Measurements from ENCODE around the gene INTS7. TPM values are rescaled to one million over a fixed set of nuclear protein-coding genes. Genes with fewer than 3 reads are reported as not detected.

The INTS7 gene
- total RNA-seq, 1 experiment from 2014 or later, result 21.7 TPM

DNA sequence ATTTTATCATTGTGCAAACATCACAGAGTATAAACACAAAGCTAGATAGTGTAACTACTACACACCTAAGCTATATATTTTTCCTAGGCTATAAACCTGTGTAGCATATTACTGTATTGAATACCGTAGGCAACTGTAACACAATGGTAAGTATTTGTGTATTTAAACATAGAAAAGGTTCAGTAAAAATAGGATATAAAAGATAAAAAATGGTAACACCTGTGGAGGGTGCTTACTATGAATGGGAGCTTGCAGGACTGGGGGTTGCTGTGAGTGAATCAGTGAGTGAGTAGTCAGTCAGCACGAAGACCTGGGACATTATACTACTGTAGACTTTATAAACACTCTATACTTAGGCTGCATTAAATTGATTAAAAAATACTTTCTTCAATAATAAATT lies 4.3 kb upstream of the INTS7 start:
- no TSS peak for BruUV-seq (replicated peaks)
- intact Hi-C loops (cut with micrococcal nuclease), result loop anchor here (5.0 kb wide), 1 partner anchor 1672 kb away; no protein-coding TSS in a partner anchor
- POLR2A ChIA-PET, result no interaction called here
- DNase-seq (ENCODE audit: low read depth, low spot score) (no peak), ATAC-seq (no peak)
- Histone ChIP-seq H3K36me3 (ENCODE audit: control insufficient read depth in 1 of 2, insufficient read depth in 2 of 2, low read length in 2 of 2) (peaks cover 2 to 8% of the 10 kb centered on the region in 2 experiments; a peak in 3 of 4 replicates), H3K4me1 (ENCODE audit: control insufficient read depth in 1 of 2, insufficient read depth in 2 of 2, low read length in 2 of 2) (peaks cover 4 to 20% of the 10 kb centered on the region in 2 experiments; a peak in 2 of 4 replicates), H3K9me2 (ENCODE audit: insufficient read depth) (no peaks in the 10 kb centered on the region), H3K27me3 (ENCODE audit: insufficient read depth, low read length) (no peaks in the 10 kb centered on the region), H3K9ac (ENCODE audit: low read length) (no peak overlapping the region), H4K20me1 (ENCODE audit: insufficient read depth) (peaks cover 15% of the 10 kb centered on the region; the same call in 1 of the 2 replicates), H3K4me3 (replicated peaks in 1 of 2; ENCODE audit: low read depth in 1 of 2, low read length in 2 of 2) (no peak overlapping the region), H3K27ac (ENCODE audit: low read depth, low read length) (no peak overlapping the region), H3K4me2 (ENCODE audit: low read length) (no peak overlapping the region), H3K9me3 (ENCODE audit: control insufficient read depth in 1 of 2, insufficient read depth in 1 of 2, low read depth in 1 of 2, low read length in 2 of 2) (no peaks in the 10 kb centered on the region), H3K79me2 (ENCODE audit: insufficient read depth, low read length) (peaks cover 92% of the 10 kb centered on the region), H2AFZ (ENCODE audit: low read depth, low read length, poor library complexity, severe bottlenecking) (no peak overlapping the region)
- RAD21 ChIA-PET (ENCODE audit: low non-redundant PET in 1 of 2, low total read pairs in 2 of 2, uncharacterized antibody in 2 of 2, unreplicated experiment in 2 of 2), result no interaction called here
- TF ChIP-seq POLR2AphosphoS5 (IDR thresholded peaks at IDR 0.05; ENCODE audit: low read depth, low read length), result no peak
- no peak for TF ChIP-seq TCF7L2 (IDR thresholded peaks at IDR 0.05; ENCODE audit: borderline replicate concordance, extremely low read depth, insufficient read depth, insufficient read length)
- TF ChIP-seq SP1 (IDR thresholded peaks at IDR 0.05; ENCODE audit: low read depth), result no peak
- TF ChIP-seq, protein P1, sequence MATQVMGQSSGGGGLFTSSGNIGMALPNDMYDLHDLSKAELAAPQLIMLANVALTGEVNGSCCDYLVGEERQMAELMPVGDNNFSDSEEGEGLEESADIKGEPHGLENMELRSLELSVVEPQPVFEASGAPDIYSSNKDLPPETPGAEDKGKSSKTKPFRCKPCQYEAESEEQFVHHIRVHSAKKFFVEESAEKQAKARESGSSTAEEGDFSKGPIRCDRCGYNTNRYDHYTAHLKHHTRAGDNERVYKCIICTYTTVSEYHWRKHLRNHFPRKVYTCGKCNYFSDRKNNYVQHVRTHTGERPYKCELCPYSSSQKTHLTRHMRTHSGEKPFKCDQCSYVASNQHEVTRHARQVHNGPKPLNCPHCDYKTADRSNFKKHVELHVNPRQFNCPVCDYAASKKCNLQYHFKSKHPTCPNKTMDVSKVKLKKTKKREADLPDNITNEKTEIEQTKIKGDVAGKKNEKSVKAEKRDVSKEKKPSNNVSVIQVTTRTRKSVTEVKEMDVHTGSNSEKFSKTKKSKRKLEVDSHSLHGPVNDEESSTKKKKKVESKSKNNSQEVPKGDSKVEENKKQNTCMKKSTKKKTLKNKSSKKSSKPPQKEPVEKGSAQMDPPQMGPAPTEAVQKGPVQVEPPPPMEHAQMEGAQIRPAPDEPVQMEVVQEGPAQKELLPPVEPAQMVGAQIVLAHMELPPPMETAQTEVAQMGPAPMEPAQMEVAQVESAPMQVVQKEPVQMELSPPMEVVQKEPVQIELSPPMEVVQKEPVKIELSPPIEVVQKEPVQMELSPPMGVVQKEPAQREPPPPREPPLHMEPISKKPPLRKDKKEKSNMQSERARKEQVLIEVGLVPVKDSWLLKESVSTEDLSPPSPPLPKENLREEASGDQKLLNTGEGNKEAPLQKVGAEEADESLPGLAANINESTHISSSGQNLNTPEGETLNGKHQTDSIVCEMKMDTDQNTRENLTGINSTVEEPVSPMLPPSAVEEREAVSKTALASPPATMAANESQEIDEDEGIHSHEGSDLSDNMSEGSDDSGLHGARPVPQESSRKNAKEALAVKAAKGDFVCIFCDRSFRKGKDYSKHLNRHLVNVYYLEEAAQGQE (IDR thresholded peaks at IDR 0.05; ENCODE audit: low read depth), result no peak
- no peak for TF ChIP-seq CBX3 (IDR thresholded peaks at IDR 0.05; ENCODE audit: low read depth)
- TF ChIP-seq, protein P2, sequence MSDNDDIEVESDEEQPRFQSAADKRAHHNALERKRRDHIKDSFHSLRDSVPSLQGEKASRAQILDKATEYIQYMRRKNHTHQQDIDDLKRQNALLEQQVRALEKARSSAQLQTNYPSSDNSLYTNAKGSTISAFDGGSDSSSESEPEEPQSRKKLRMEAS (IDR thresholded peaks at IDR 0.05), result no peak
- no peak for TF ChIP-seq CEBPB (IDR thresholded peaks at IDR 0.05; ENCODE audit: low read depth)
- no peak for TF ChIP-seq POLR2A (IDR thresholded peaks at IDR 0.05; ENCODE audit: borderline replicate concordance, extremely low read depth, insufficient read depth, insufficient read length)
- CTCF ChIA-PET, result interaction anchor here (1.3 kb wide), 1 partner anchor 416 kb away, joined by 4 read pairs; no protein-coding TSS in a partner anchor
